K562 (cell line): Measurements from ENCODE around the gene DYNC1H1. TPM values are rescaled to one million over a fixed set of nuclear protein-coding genes. Genes with fewer than 3 reads are reported as not detected.
A peak's percentile ranks its signal among the peaks of the same experiment; 100 is the strongest.

Experiments
- CSDE1 ChIP-seq, 2 experiments: fragments of 450-650 bp; IDR thresholded peaks; 2 replicates each; pipeline ENCODE4 v1.6.1; 2016; ENCODE audit warnings: mild to moderate bottlenecking in 1 of 2
- EP400 ChIP-seq: fragments of 450-650 bp; IDR thresholded peaks from 2 replicates; pipeline ENCODE4 v1.6.1; 2017; ENCODE audit warnings: antibody characterized with exemption, mild to moderate bottlenecking, moderate library complexity
- FUS ChIP-seq: fragments of 200-400 bp; formaldehyde crosslinking; optimal IDR thresholded peaks from 2 replicates; pipeline ENCODE3; 2017; ENCODE audit warnings: low read depth, low read length
- MXI1 ChIP-seq: IDR thresholded peaks from 2 replicates; pipeline ENCODE4 v1.6.1; 2011; ENCODE audit warnings: low read depth, mild to moderate bottlenecking, improper control_type of control experiment, low read length
- NRF1 ChIP-seq, 2 experiments: fragments of 450-650 bp; IDR thresholded peaks in 1 of 2; conservative IDR thresholded peaks in 1 of 2; 2 replicates each; pipeline ENCODE4 v1.6.1; 2014; ENCODE audit warnings: mild to moderate bottlenecking in 2 of 2
- SAP30 ChIP-seq: fragments of 200-600 bp; sonication (generic); IDR thresholded peaks from 2 replicates; pipeline ENCODE4 v1.6.1; 2012; ENCODE audit warnings: borderline replicate concordance, low read depth, mild to moderate bottlenecking, moderate library complexity, low read length, control low read depth, inconsistent platforms; ENCODE audit not compliant: insufficient read depth, poor library complexity, severe bottlenecking
- TRIM28 ChIP-seq: fragments of 450-650 bp; IDR thresholded peaks from 2 replicates; pipeline ENCODE4 v1.6.1; 2017
- ZNF282 ChIP-seq: sonication (generic); formaldehyde crosslinking; IDR thresholded peaks from 2 replicates; pipeline ENCODE4 v1.8.1; 2023; ENCODE audit warnings: missing genetic modification reagents
- ZNF511 ChIP-seq: sonication (generic); formaldehyde crosslinking; IDR thresholded peaks from 2 replicates; pipeline ENCODE4 v1.8.0; 2022; ENCODE audit warnings: mild to moderate bottlenecking, missing genetic modification reagents
- ZNF668 ChIP-seq: fragments of 250-450 bp; sonication (Bioruptor Pico); IDR thresholded peaks from 2 replicates; pipeline ENCODE4 v1.8.0; 2022; ENCODE audit warnings: mild to moderate bottlenecking, inconsistent platforms
- polyA plus RNA-seq, 8 experiments: library from polyadenylated mRNA; depleted of rRNA in 4 of 8; stranded (reverse) in 5 of 8; unstranded in 3 of 8; fragments of >200 nt; fragmentation: Nextera tagmentation in 2 of 8; fragmentation: Illumina TruSeq in 1 of 8; extraction: Ambion mirVana in 2 of 8; extraction: Trizol in 1 of 8; gene quantifications; 2 replicates each; pipeline versions ENCODE4 v1.2.1 to v1.2.3, GENCODE V29; 2011 to 2014; ENCODE audit warnings: inconsistent platforms in 1 of 8, missing spikeins in 1 of 8
- total RNA-seq, 7 experiments: library from RNA; depleted of rRNA in 6 of 7; stranded (reverse); fragments of >200 nt in 6 of 7; fragmentation: Illumina TruSeq in 2 of 7; extraction: Trizol in 2 of 7; gene quantifications; 2 replicates each; pipeline versions ENCODE4 v1.2.1 to v1.2.3, GENCODE V29; 2011 to 2021; ENCODE audit warnings: low replicate concordance in 1 of 7
- TF ChIP-seq, protein P1 (sequence below): fragments of 450-650 bp; IDR thresholded peaks from 2 replicates; pipeline ENCODE4 v1.6.1; 2016; ENCODE audit warnings: mild to moderate bottlenecking, moderate library complexity
- TF ChIP-seq, protein P2 (sequence below): fragments of 450-650 bp; formaldehyde crosslinking; IDR thresholded peaks from 2 replicates; pipeline ENCODE4 v1.4.0; 2022; ENCODE audit warnings: mild to moderate bottlenecking, moderate library complexity
- TF ChIP-seq, protein P3 (sequence below): fragments of 250-450 bp; sonication (Bioruptor Pico); IDR thresholded peaks from 2 replicates; pipeline ENCODE4 v1.6.1; 2021; ENCODE audit warnings: mild to moderate bottlenecking
- TF ChIP-seq, protein P4 (sequence below): fragments of 450-650 bp; formaldehyde crosslinking; IDR thresholded peaks from 2 replicates; pipeline ENCODE4 v1.4.0; 2020; ENCODE audit warnings: mild to moderate bottlenecking, moderate library complexity

Gene DYNC1H1
- total and polyA plus RNA-seq, 9 of the 15 experiments (the other 6 are each of a cell fraction or from before 2014, with no cell fraction given) = 31.9 to 335 (median 115) TPM

GRCh38 chr14:101927859-101928258 lies 36.5 kb upstream of the DYNC1H1 start (continued):
- TF ChIP-seq, protein P1, sequence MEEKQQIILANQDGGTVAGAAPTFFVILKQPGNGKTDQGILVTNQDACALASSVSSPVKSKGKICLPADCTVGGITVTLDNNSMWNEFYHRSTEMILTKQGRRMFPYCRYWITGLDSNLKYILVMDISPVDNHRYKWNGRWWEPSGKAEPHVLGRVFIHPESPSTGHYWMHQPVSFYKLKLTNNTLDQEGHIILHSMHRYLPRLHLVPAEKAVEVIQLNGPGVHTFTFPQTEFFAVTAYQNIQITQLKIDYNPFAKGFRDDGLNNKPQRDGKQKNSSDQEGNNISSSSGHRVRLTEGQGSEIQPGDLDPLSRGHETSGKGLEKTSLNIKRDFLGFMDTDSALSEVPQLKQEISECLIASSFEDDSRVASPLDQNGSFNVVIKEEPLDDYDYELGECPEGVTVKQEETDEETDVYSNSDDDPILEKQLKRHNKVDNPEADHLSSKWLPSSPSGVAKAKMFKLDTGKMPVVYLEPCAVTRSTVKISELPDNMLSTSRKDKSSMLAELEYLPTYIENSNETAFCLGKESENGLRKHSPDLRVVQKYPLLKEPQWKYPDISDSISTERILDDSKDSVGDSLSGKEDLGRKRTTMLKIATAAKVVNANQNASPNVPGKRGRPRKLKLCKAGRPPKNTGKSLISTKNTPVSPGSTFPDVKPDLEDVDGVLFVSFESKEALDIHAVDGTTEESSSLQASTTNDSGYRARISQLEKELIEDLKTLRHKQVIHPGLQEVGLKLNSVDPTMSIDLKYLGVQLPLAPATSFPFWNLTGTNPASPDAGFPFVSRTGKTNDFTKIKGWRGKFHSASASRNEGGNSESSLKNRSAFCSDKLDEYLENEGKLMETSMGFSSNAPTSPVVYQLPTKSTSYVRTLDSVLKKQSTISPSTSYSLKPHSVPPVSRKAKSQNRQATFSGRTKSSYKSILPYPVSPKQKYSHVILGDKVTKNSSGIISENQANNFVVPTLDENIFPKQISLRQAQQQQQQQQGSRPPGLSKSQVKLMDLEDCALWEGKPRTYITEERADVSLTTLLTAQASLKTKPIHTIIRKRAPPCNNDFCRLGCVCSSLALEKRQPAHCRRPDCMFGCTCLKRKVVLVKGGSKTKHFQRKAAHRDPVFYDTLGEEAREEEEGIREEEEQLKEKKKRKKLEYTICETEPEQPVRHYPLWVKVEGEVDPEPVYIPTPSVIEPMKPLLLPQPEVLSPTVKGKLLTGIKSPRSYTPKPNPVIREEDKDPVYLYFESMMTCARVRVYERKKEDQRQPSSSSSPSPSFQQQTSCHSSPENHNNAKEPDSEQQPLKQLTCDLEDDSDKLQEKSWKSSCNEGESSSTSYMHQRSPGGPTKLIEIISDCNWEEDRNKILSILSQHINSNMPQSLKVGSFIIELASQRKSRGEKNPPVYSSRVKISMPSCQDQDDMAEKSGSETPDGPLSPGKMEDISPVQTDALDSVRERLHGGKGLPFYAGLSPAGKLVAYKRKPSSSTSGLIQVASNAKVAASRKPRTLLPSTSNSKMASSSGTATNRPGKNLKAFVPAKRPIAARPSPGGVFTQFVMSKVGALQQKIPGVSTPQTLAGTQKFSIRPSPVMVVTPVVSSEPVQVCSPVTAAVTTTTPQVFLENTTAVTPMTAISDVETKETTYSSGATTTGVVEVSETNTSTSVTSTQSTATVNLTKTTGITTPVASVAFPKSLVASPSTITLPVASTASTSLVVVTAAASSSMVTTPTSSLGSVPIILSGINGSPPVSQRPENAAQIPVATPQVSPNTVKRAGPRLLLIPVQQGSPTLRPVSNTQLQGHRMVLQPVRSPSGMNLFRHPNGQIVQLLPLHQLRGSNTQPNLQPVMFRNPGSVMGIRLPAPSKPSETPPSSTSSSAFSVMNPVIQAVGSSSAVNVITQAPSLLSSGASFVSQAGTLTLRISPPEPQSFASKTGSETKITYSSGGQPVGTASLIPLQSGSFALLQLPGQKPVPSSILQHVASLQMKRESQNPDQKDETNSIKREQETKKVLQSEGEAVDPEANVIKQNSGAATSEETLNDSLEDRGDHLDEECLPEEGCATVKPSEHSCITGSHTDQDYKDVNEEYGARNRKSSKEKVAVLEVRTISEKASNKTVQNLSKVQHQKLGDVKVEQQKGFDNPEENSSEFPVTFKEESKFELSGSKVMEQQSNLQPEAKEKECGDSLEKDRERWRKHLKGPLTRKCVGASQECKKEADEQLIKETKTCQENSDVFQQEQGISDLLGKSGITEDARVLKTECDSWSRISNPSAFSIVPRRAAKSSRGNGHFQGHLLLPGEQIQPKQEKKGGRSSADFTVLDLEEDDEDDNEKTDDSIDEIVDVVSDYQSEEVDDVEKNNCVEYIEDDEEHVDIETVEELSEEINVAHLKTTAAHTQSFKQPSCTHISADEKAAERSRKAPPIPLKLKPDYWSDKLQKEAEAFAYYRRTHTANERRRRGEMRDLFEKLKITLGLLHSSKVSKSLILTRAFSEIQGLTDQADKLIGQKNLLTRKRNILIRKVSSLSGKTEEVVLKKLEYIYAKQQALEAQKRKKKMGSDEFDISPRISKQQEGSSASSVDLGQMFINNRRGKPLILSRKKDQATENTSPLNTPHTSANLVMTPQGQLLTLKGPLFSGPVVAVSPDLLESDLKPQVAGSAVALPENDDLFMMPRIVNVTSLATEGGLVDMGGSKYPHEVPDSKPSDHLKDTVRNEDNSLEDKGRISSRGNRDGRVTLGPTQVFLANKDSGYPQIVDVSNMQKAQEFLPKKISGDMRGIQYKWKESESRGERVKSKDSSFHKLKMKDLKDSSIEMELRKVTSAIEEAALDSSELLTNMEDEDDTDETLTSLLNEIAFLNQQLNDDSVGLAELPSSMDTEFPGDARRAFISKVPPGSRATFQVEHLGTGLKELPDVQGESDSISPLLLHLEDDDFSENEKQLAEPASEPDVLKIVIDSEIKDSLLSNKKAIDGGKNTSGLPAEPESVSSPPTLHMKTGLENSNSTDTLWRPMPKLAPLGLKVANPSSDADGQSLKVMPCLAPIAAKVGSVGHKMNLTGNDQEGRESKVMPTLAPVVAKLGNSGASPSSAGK = peak; percentile 29
- TF ChIP-seq ZNF282 (CRISPR knock-in tag) = no peak
- TF ChIP-seq MXI1 = no peak
- TF ChIP-seq, protein P2, sequence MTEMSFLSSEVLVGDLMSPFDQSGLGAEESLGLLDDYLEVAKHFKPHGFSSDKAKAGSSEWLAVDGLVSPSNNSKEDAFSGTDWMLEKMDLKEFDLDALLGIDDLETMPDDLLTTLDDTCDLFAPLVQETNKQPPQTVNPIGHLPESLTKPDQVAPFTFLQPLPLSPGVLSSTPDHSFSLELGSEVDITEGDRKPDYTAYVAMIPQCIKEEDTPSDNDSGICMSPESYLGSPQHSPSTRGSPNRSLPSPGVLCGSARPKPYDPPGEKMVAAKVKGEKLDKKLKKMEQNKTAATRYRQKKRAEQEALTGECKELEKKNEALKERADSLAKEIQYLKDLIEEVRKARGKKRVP (CRISPR knock-in tag) = no peak
- TF ChIP-seq, protein P3, sequence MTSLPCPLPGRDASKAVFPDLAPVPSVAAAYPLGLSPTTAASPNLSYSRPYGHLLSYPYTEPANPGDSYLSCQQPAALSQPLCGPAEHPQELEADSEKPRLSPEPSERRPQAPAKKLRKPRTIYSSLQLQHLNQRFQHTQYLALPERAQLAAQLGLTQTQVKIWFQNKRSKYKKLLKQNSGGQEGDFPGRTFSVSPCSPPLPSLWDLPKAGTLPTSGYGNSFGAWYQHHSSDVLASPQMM = no peak
- peak; percentile 44 to 53; a peak in 3 of 4 replicates for TF ChIP-seq NRF1 (conservative IDR thresholded peaks at IDR 0.05 in 1 of 2, IDR thresholded peaks at IDR 0.05 in 1 of 2)
- TF ChIP-seq, protein P4, sequence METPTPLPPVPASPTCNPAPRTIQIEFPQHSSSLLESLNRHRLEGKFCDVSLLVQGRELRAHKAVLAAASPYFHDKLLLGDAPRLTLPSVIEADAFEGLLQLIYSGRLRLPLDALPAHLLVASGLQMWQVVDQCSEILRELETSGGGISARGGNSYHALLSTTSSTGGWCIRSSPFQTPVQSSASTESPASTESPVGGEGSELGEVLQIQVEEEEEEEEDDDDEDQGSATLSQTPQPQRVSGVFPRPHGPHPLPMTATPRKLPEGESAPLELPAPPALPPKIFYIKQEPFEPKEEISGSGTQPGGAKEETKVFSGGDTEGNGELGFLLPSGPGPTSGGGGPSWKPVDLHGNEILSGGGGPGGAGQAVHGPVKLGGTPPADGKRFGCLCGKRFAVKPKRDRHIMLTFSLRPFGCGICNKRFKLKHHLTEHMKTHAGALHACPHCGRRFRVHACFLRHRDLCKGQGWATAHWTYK (CRISPR knock-in tag) = no peak
- TF ChIP-seq ZNF668 (CRISPR knock-in tag) = no peak
- no peak for TF ChIP-seq TRIM28
- TF ChIP-seq SAP30 = no peak
- TF ChIP-seq CSDE1 (IDR thresholded peaks at IDR 0.05) = no peak
- TF ChIP-seq EP400 = 0 out of 2 replicates have a peak, but pooled peaks have one; percentile 25
- no peak for TF ChIP-seq FUS
- TF ChIP-seq ZNF511 (CRISPR knock-in tag) = no peak
